GM21423 (cell line): ENCODE data around the gene SPON1.
"Not testable (repeated sequence)": the region's sequence is repeated elsewhere in the genome, so short reads cannot be mapped to it uniquely, and the experiment has no call there.

Experiments
- ATAC-seq: cut with Tn5 transposase; IDR thresholded peaks from one replicate; pipeline ENCODE4 v1.9.1; 2021; ENCODE audit warnings: mild to moderate bottlenecking, moderate library complexity; ENCODE audit not compliant: unreplicated experiment

The SPON1 gene

GRCh38 chr11:14261066-14261465 lies 298.5 kb downstream of the SPON1 start:
- no peak for ATAC-seq

GRCh38 chr11:14262271-14262846 lies 299.8 kb downstream of the SPON1 start:
- ATAC-seq: no peak

- no peak for ATAC-seq
Measured at GRCh38 chr11:14264966-14265365, 302.4 kb downstream of the SPON1 start.

GRCh38 chr11:14266622-14267021 lies 304.1 kb downstream of the SPON1 start:
- no peak for ATAC-seq

GRCh38 chr11:14267861-14268635 lies 305.5 kb downstream of the SPON1 start:
- ATAC-seq: no peak

GRCh38 chr11:14269692-14270573 lies 307.4 kb downstream of the SPON1 start:
- peak; percentile 54 for ATAC-seq

- ATAC-seq: peak; percentile 70
Measured at GRCh38 chr11:14270690-14271542, 308.4 kb downstream of the SPON1 start.

- no peak for ATAC-seq
Measured at GRCh38 chr11:14273895-14274294, 311.4 kb downstream of the SPON1 start.

- no peak for ATAC-seq
Measured at GRCh38 chr11:14275076-14275475, 312.6 kb downstream of the SPON1 start.

- ATAC-seq: not testable (repeated sequence)
Measured at GRCh38 chr11:14278869-14279268, 316.3 kb downstream of the SPON1 start.

GRCh38 chr11:14288189-14288935 lies 325.8 kb downstream of the SPON1 start:
- ATAC-seq: no peak

- no peak for ATAC-seq
Measured at GRCh38 chr11:14290422-14290821, 327.9 kb downstream of the SPON1 start.

- no peak for ATAC-seq
Measured at GRCh38 chr11:14299921-14300320, 337.4 kb downstream of the SPON1 start.

- ATAC-seq: peak; percentile 85
Measured at GRCh38 chr11:14300661-14301304, 338.3 kb downstream of the SPON1 start.

- no peak for ATAC-seq
Measured at GRCh38 chr11:14304601-14305000, 342.1 kb downstream of the SPON1 start.

GRCh38 chr11:14305649-14306048 lies 343.1 kb downstream of the SPON1 start:
- no peak for ATAC-seq

GRCh38 chr11:14306481-14306880 lies 344.0 kb downstream of the SPON1 start:
- ATAC-seq: no peak

- peak; percentile 33 for ATAC-seq
Measured at GRCh38 chr11:14308114-14308896, 345.8 kb downstream of the SPON1 start.
